ENCODE results near the gene HSCB. TPM values are rescaled to one million over a fixed set of nuclear protein-coding genes. Genes with fewer than 3 reads are reported as not detected.
A peak's percentile ranks its signal among the peaks of the same experiment; 100 is the strongest.

HSCB gene
- total RNA-seq, 1 experiment from 2014 or later = 19.2 TPM

GRCh38 chr22:28773461-28773867, 31.6 kb downstream of the HSCB start:
- Mint-ChIP-seq H3K36me3 (peaks cover 30% of the 10 kb centered on the region), H3K9me3 (peaks cover 14% of the 10 kb centered on the region), H3K4me1 (peaks cover 13% of the 10 kb centered on the region), H3K27ac (peak overlapping the region; percentile 96), H3K27me3 (ENCODE audit: low read depth) (no peaks in the 10 kb centered on the region), H3K4me3 (peak overlapping the region; percentile 95)
- DNase-seq (ENCODE audit: low spot score) = no peak
- ChIA-PET POLR2A (interaction anchor here (1.6 kb wide), 1 partner anchor 12 kb away, joined by 13 read pairs; no protein-coding TSS in a partner anchor), CTCF (interaction anchor here (0.5 to 1.0 kb wide), 4 partner anchors 14 to 381 kb away, joined by 3 to 5 read pairs (median 4); no protein-coding TSS in a partner anchor)
- ATAC-seq = no peak
- no peak for TF ChIP-seq USF1 (CRISPR knock-in tag; IDR thresholded peaks at IDR 0.05)
- no peak for TF ChIP-seq PRDM15 (CRISPR knock-in tag; IDR thresholded peaks at IDR 0.05)
- TF ChIP-seq, protein P1, sequence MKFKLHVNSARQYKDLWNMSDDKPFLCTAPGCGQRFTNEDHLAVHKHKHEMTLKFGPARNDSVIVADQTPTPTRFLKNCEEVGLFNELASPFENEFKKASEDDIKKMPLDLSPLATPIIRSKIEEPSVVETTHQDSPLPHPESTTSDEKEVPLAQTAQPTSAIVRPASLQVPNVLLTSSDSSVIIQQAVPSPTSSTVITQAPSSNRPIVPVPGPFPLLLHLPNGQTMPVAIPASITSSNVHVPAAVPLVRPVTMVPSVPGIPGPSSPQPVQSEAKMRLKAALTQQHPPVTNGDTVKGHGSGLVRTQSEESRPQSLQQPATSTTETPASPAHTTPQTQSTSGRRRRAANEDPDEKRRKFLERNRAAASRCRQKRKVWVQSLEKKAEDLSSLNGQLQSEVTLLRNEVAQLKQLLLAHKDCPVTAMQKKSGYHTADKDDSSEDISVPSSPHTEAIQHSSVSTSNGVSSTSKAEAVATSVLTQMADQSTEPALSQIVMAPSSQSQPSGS (CRISPR knock-in tag; IDR thresholded peaks at IDR 0.05; ENCODE audit: borderline replicate concordance, low read depth) = no peak
- TF ChIP-seq, protein P2, sequence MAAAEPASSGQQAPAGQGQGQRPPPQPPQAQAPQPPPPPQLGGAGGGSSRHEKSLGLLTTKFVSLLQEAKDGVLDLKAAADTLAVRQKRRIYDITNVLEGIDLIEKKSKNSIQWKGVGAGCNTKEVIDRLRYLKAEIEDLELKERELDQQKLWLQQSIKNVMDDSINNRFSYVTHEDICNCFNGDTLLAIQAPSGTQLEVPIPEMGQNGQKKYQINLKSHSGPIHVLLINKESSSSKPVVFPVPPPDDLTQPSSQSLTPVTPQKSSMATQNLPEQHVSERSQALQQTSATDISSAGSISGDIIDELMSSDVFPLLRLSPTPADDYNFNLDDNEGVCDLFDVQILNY (CRISPR knock-in tag; IDR thresholded peaks at IDR 0.05) = no peak
- no peak for TF ChIP-seq RELA (CRISPR knock-in tag; IDR thresholded peaks at IDR 0.05; ENCODE audit: borderline replicate concordance)
- TF ChIP-seq PRRX2 (CRISPR knock-in tag; IDR thresholded peaks at IDR 0.05) = no peak
- TF ChIP-seq NR1H2 (CRISPR knock-in tag; IDR thresholded peaks at IDR 0.05) = no peak
- TF ChIP-seq TEAD4 (CRISPR knock-in tag; IDR thresholded peaks at IDR 0.05) = no peak

DNA sequence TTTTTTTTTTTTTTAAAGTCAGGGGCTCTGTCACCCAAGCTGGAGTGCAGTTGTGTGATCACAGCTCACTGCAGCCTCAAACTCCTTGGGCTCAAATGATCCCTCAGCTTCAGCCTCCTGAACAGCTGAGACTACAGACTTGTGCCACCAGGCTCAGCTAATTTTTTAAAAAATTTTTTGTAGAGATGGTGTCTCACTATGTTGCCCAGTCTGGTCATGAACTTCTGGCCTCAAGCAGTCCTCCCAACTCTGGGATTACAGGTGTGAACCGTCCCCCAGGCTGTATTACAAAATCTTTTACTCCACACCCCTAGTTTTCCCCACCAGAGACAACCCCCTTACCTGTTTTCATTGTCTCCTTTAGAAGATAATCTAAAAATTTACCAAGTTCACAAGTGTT, 32.5 kb downstream of the HSCB start:
- no peak for ATAC-seq
- Mint-ChIP-seq H3K4me3 (peak overlapping the region; percentile 95), H3K27me3 (ENCODE audit: low read depth) (no peaks in the 10 kb centered on the region), H3K9me3 (peaks cover 5% of the 10 kb centered on the region; the same call in 1 of the 2 replicates), H3K4me1 (peaks cover 11% of the 10 kb centered on the region), H3K36me3 (peaks cover 28% of the 10 kb centered on the region), H3K27ac (peak overlapping the region; percentile 13; the same call in 1 of the 2 replicates)
- no peak for DNase-seq (ENCODE audit: low spot score)
- ChIA-PET CTCF (interaction anchor here (0.6 to 1.0 kb wide), 2 partner anchors 256 to 380 kb away, joined by 4 to 5 read pairs; no protein-coding TSS in a partner anchor), POLR2A (interaction anchor here (0.7 kb wide), 1 partner anchor 229 kb away, joined by 9 read pairs; no protein-coding TSS in a partner anchor)
- TF ChIP-seq MYBL2 (CRISPR knock-in tag; IDR thresholded peaks at IDR 0.05) (no peak), GABPB1 (CRISPR knock-in tag; IDR thresholded peaks at IDR 0.05) (no peak), FOXP1 (CRISPR knock-in tag; IDR thresholded peaks at IDR 0.05; ENCODE audit: borderline replicate concordance) (no peak), PRRX2 (CRISPR knock-in tag; IDR thresholded peaks at IDR 0.05) (no peak), SMAD4 (CRISPR knock-in tag; IDR thresholded peaks at IDR 0.05) (no peak), NR2C2 (CRISPR knock-in tag; IDR thresholded peaks at IDR 0.05) (no peak), PREB (CRISPR knock-in tag; IDR thresholded peaks at IDR 0.05; ENCODE audit: borderline replicate concordance) (no peak)
- TF ChIP-seq, protein P3, sequence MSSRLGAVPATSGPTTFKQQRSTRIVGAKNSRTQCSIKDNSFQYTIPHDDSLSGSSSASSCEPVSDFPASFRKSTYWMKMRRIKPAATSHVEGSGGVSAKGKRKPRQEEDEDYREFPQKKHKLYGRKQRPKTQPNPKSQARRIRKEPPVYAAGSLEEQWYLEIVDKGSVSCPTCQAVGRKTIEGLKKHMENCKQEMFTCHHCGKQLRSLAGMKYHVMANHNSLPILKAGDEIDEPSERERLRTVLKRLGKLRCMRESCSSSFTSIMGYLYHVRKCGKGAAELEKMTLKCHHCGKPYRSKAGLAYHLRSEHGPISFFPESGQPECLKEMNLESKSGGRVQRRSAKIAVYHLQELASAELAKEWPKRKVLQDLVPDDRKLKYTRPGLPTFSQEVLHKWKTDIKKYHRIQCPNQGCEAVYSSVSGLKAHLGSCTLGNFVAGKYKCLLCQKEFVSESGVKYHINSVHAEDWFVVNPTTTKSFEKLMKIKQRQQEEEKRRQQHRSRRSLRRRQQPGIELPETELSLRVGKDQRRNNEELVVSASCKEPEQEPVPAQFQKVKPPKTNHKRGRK (CRISPR knock-in tag; IDR thresholded peaks at IDR 0.05; ENCODE audit: borderline replicate concordance) = no peak
- TF ChIP-seq, protein P4, sequence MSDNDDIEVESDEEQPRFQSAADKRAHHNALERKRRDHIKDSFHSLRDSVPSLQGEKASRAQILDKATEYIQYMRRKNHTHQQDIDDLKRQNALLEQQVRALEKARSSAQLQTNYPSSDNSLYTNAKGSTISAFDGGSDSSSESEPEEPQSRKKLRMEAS (CRISPR knock-in tag; IDR thresholded peaks at IDR 0.05) = no peak
- TF ChIP-seq, protein P5, sequence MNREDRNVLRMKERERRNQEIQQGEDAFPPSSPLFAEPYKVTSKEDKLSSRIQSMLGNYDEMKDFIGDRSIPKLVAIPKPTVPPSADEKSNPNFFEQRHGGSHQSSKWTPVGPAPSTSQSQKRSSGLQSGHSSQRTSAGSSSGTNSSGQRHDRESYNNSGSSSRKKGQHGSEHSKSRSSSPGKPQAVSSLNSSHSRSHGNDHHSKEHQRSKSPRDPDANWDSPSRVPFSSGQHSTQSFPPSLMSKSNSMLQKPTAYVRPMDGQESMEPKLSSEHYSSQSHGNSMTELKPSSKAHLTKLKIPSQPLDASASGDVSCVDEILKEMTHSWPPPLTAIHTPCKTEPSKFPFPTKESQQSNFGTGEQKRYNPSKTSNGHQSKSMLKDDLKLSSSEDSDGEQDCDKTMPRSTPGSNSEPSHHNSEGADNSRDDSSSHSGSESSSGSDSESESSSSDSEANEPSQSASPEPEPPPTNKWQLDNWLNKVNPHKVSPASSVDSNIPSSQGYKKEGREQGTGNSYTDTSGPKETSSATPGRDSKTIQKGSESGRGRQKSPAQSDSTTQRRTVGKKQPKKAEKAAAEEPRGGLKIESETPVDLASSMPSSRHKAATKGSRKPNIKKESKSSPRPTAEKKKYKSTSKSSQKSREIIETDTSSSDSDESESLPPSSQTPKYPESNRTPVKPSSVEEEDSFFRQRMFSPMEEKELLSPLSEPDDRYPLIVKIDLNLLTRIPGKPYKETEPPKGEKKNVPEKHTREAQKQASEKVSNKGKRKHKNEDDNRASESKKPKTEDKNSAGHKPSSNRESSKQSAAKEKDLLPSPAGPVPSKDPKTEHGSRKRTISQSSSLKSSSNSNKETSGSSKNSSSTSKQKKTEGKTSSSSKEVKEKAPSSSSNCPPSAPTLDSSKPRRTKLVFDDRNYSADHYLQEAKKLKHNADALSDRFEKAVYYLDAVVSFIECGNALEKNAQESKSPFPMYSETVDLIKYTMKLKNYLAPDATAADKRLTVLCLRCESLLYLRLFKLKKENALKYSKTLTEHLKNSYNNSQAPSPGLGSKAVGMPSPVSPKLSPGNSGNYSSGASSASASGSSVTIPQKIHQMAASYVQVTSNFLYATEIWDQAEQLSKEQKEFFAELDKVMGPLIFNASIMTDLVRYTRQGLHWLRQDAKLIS (CRISPR knock-in tag; IDR thresholded peaks at IDR 0.05; ENCODE audit: borderline replicate concordance) = no peak
- TF ChIP-seq, protein P6, sequence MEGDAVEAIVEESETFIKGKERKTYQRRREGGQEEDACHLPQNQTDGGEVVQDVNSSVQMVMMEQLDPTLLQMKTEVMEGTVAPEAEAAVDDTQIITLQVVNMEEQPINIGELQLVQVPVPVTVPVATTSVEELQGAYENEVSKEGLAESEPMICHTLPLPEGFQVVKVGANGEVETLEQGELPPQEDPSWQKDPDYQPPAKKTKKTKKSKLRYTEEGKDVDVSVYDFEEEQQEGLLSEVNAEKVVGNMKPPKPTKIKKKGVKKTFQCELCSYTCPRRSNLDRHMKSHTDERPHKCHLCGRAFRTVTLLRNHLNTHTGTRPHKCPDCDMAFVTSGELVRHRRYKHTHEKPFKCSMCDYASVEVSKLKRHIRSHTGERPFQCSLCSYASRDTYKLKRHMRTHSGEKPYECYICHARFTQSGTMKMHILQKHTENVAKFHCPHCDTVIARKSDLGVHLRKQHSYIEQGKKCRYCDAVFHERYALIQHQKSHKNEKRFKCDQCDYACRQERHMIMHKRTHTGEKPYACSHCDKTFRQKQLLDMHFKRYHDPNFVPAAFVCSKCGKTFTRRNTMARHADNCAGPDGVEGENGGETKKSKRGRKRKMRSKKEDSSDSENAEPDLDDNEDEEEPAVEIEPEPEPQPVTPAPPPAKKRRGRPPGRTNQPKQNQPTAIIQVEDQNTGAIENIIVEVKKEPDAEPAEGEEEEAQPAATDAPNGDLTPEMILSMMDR (IDR thresholded peaks at IDR 0.05) = no peak
